ENCODE measurements around the gene STXBP1. TPM values are rescaled to one million over a fixed set of nuclear protein-coding genes. Genes with fewer than 3 reads are reported as not detected.

The STXBP1 gene
- total and polyA plus RNA-seq, 2 of the 8 experiments (the other 6 are each of a cell fraction or from before 2014, with no cell fraction given), result 11.5 to 60.9 TPM

DNA sequence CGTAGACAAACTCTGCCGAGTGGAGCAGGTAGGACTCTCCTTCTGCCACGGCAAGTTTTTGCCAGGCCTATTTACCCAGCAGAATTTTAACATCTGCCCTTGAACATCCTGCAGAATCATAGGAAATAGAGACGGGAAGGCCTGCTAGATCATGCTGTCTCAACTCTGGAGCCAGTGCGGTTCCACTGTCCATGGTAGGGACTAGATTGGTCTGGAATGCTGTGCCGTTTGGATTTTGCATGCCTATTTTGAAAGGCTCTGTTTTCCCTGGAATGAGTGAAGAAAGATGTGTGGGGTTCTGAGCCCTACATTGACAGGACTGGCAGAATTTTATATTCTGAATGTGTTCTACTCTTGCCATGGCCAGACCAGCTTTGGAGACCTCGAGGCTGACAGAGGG lies 61.2 kb downstream of the STXBP1 start:
- TF ChIP-seq BCL11A (IDR thresholded peaks at IDR 0.05; ENCODE audit: low read depth in 2 of 2, low read length in 2 of 2), result no peak
- TF ChIP-seq KDM5A (IDR thresholded peaks at IDR 0.05; ENCODE audit: low read length), result no peak
- TF ChIP-seq RXRA (IDR thresholded peaks at IDR 0.05; ENCODE audit: insufficient read depth, low read depth, low read length), result no peak
- TF ChIP-seq, protein P1, sequence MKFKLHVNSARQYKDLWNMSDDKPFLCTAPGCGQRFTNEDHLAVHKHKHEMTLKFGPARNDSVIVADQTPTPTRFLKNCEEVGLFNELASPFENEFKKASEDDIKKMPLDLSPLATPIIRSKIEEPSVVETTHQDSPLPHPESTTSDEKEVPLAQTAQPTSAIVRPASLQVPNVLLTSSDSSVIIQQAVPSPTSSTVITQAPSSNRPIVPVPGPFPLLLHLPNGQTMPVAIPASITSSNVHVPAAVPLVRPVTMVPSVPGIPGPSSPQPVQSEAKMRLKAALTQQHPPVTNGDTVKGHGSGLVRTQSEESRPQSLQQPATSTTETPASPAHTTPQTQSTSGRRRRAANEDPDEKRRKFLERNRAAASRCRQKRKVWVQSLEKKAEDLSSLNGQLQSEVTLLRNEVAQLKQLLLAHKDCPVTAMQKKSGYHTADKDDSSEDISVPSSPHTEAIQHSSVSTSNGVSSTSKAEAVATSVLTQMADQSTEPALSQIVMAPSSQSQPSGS (IDR thresholded peaks at IDR 0.05; ENCODE audit: low read length), result no peak
- no peak for TF ChIP-seq TCF12 (IDR thresholded peaks at IDR 0.05; ENCODE audit: low read depth, low read length)
- H2AK5ac ChIP-seq (ENCODE audit: low read depth, low read length), result no peak overlapping the region
- no peak overlapping the region for H3K27ac ChIP-seq (ENCODE audit: low read depth, low read length)
- H3K27me3 ChIP-seq (replicated peaks in 1 of 4; ENCODE audit: control insufficient read depth in 3 of 4, extremely low read depth in 1 of 4, insufficient read depth in 3 of 4, low read length in 3 of 4), result no peaks in the 10 kb centered on the region
- no peak overlapping the region for H3K56ac ChIP-seq (replicated peaks; ENCODE audit: insufficient read length, low read depth, low read length)
- no peak overlapping the region for H3K4me3 ChIP-seq (ENCODE audit: extremely low read depth in 1 of 4, insufficient read depth in 2 of 4, low read depth in 3 of 4, low read length in 4 of 4)
- no peaks in the 10 kb centered on the region for H3K79me1 ChIP-seq (ENCODE audit: low read depth, low read length)
- POLR2A ChIA-PET (ENCODE audit: partially characterized antibody), result no interaction called here
- no peak overlapping the region for H2BK5ac ChIP-seq (ENCODE audit: low read depth, low read length)
- CTCF ChIA-PET (ENCODE audit: partially characterized antibody), result interaction anchor here (0.8 kb wide), 1 partner anchor 183 kb away, joined by 3 read pairs; no protein-coding TSS in a partner anchor
- no peak overlapping the region for H4K5ac ChIP-seq (ENCODE audit: insufficient read length, low read depth, low read length)
- no peak overlapping the region for H2BK15ac ChIP-seq (ENCODE audit: low read length)
- no peaks in the 10 kb centered on the region for H3K23me2 ChIP-seq (ENCODE audit: low read depth, low read length)
- no peak overlapping the region for H4K91ac ChIP-seq (replicated peaks; ENCODE audit: insufficient read length, low read length)
- WGBS, 2 experiments (ENCODE audit: extremely low coverage in 1 of 2, insufficient coverage in 1 of 2, insufficient read length in 1 of 2, insufficient replicate concordance in 2 of 2, low coverage in 1 of 2, low lambda C conversion rate in 2 of 2, missing lambda C conversion rate in 1 of 2), result 93% methylated on average over 7 of the region's 7 CpGs; no CpG with 5 or more reads in 1 of the 2 experiments
- H2BK12ac ChIP-seq (ENCODE audit: low read depth, low read length), result no peak overlapping the region
- H2AFZ ChIP-seq (ENCODE audit: low read length), result no peak overlapping the region
- no peak for DNase-seq (ENCODE audit: low read depth in 1 of 2, low spot score in 2 of 2)
- no peak overlapping the region for H4K8ac ChIP-seq (ENCODE audit: extremely low read depth, insufficient read depth, low read length)
- no peak for FAIRE-seq
- H3K4ac ChIP-seq (replicated peaks; ENCODE audit: insufficient read length, low read depth, low read length), result no peak overlapping the region
- no peak overlapping the region for H3K14ac ChIP-seq (ENCODE audit: insufficient read length)
- no peak overlapping the region for H2BK120ac ChIP-seq (replicated peaks; ENCODE audit: low read depth, low read length)
- peaks cover 2 to 30% (median 16%) of the 10 kb centered on the region in 4 experiments; a peak in 5 of 8 replicates for H3K36me3 ChIP-seq (ENCODE audit: control insufficient read depth in 2 of 4, insufficient read depth in 4 of 4, low read length in 3 of 4)
- no peak overlapping the region for H3K18ac ChIP-seq (ENCODE audit: extremely low read depth, low read length)
- H2BK20ac ChIP-seq (ENCODE audit: low read length), result no peak overlapping the region
- no peaks in the 10 kb centered on the region for H3K79me2 ChIP-seq (ENCODE audit: control insufficient read depth in 1 of 2, insufficient read depth in 2 of 2, low read length in 2 of 2)
- H3K9ac ChIP-seq (replicated peaks in 1 of 4; ENCODE audit: extremely low read depth in 1 of 4, low read depth in 3 of 4, low read length in 3 of 4), result no peak overlapping the region
- no peak overlapping the region for H3K4me2 ChIP-seq (ENCODE audit: insufficient read depth in 1 of 2, low read depth in 2 of 2, low read length in 2 of 2)
- H3K4me1 ChIP-seq (replicated peaks in 1 of 4; ENCODE audit: control insufficient read depth in 3 of 4, insufficient read depth in 4 of 4, low read length in 3 of 4), result no peaks in the 10 kb centered on the region
- H3K9me3 ChIP-seq (ENCODE audit: insufficient read depth in 2 of 2, low read depth in 1 of 2, low read length in 1 of 2), result no peaks in the 10 kb centered on the region
- H3K23ac ChIP-seq (ENCODE audit: insufficient read length), result no peak overlapping the region
- peaks cover 0 to 1% of the 10 kb centered on the region in 2 experiments for H4K20me1 ChIP-seq (replicated peaks in 1 of 2; ENCODE audit: control insufficient read depth in 1 of 2, insufficient read depth in 2 of 2, low read length in 2 of 2)
